ENCODE data around the gene RABGGTA. TPM values are rescaled to one million over a fixed set of nuclear protein-coding genes. Genes with fewer than 3 reads are reported as not detected.

Gene RABGGTA
- total RNA-seq, 2 experiments from 2014 or later: 42.1 to 48.8 TPM

GRCh38 chr14:24269910-24270536, 1.4 kb downstream of the RABGGTA start:
- Mint-ChIP-seq H3K9me3 (no peaks in the 10 kb centered on the region), H3K4me3 (peak overlapping the region; percentile 95), H3K36me3 (peaks cover 6% of the 10 kb centered on the region), H3K4me1 (peaks cover 36% of the 10 kb centered on the region), H3K27me3 (no peaks in the 10 kb centered on the region), H3K27ac (peak overlapping the region; percentile 11)
- ATAC-seq (ENCODE audit: low read depth): no peak
- DNase-seq: no peak
- POLR2A ChIA-PET: interaction anchor here (0.9 to 3.5 kb wide), 21 partner anchors 8 to 161 kb away, joined by 3 to 66 read pairs (median 5); partner anchors contain the start of genes CBLN3, CHMP4A, CIDEB and KHNYN

DNA sequence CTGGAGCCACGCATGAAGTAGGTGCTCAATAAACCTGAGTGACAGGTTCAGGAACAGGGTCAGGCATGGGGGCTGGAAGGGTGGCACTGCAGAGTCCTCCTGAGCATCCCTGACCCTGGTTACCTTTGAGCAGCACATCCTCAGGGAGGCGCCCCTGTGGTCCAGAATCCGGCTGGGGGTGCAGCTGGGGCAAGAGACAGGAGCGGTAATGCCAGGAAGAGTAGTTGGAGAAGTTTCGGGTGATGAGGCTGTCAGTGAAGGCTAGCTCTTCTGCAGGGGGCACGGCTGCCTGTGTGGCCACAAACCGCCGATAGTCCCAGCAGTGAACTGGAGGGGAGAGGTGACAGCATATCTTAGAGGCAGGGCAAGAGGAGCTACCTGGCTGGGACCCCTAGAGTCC, 2.0 kb downstream of the RABGGTA start:
- DNase-seq (no peak), ATAC-seq (ENCODE audit: low read depth) (no peak)
- Mint-ChIP-seq H3K4me3 (no peak overlapping the region), H3K27ac (peak overlapping the region; percentile 32), H3K9me3 (no peaks in the 10 kb centered on the region), H3K36me3 (peaks cover 6% of the 10 kb centered on the region), H3K27me3 (no peaks in the 10 kb centered on the region), H3K4me1 (peaks cover 34% of the 10 kb centered on the region)
- POLR2A ChIA-PET: interaction anchor here (0.5 to 3.5 kb wide), 5 partner anchors 17 to 74 kb away, joined by 3 to 66 read pairs (median 3); partner anchors contain the start of gene TINF2

GRCh38 chr14:24268225-24268624, 3.2 kb downstream of the RABGGTA start:
- H3K36me3 Mint-ChIP-seq: peaks cover 6% of the 10 kb centered on the region
- H3K4me3 Mint-ChIP-seq: no peak overlapping the region
- H3K4me1 Mint-ChIP-seq: peaks cover 22% of the 10 kb centered on the region
- H3K27ac Mint-ChIP-seq: no peak overlapping the region
- POLR2A ChIA-PET: no interaction called here
- no peaks in the 10 kb centered on the region for H3K27me3 Mint-ChIP-seq
- no peak for DNase-seq
- no peak for ATAC-seq (ENCODE audit: low read depth)
- H3K9me3 Mint-ChIP-seq: no peaks in the 10 kb centered on the region

DNA sequence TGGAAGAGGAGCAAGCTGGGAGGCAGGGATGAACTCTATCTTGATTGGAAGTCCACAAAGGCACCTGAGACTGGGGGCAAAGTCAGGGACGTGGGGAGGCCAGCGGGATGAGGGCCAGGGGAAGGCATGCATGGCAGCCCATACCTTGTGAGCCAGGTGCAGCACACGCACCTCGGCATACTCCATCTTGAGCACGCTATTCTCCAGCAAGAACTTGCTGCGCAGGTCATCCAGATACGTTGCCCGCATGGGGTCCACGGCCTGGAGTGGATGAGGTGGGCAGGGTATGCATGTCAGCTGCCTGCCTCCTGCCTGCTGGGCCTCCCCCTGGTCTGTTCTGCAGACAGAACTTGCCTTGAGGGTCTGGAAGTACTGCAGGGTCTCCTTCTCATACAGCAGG, 3.9 kb downstream of the RABGGTA start:
- Mint-ChIP-seq H3K4me3 (no peak overlapping the region), H3K27ac (peak overlapping the region; percentile 50), H3K4me1 (peaks cover 17% of the 10 kb centered on the region), H3K36me3 (peaks cover 6% of the 10 kb centered on the region), H3K9me3 (no peaks in the 10 kb centered on the region), H3K27me3 (no peaks in the 10 kb centered on the region)
- DNase-seq (no peak), ATAC-seq (ENCODE audit: low read depth) (no peak)
- POLR2A ChIA-PET: no interaction called here

DNA sequence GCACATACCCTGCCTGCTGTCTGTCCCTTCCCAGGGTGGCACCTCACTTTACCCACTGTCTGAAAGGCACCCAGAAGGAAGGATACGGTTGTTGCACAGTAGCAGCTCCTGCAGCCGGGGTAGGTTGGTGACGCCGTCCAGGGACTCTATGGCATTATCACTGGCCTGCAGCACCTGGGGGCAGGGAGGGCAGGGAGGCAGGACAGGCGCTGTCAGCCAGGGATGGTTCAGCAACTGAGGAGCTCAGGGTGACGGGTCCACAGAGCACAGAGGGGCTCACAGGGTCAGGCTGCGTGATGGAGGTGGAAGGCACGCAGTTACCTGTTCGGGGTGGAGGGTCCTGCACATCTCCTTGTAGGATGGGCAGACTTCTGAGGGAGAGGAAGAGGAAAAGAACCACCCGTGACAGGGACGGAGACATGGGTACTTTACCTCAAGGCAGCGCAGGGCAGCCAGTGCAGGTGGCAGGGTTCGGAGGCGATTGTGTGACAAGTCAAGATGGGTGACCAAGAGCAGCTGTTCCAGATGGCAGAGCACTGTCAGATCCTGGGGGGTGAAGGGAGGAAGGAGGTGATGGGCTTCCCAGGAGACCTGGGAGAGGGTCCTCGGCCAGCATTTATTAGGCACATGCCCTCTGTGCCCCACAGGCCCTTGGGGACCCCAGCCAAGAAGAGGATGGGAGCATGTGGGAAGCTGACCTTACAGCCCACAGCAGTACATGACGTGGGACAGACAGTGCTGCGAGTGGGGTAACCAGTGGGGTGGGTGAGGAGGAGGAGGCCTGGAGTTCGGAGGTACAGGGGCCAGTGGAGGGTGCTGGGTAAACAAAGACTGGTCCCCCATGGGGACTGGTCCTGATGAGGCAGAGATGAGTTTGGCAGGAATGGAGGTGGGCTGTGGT, 4.8 kb downstream of the RABGGTA start:
- H3K9me3 Mint-ChIP-seq: no peaks in the 10 kb centered on the region
- H3K36me3 Mint-ChIP-seq: peaks cover 6% of the 10 kb centered on the region
- no peak overlapping the region for H3K4me3 Mint-ChIP-seq
- H3K27ac Mint-ChIP-seq: no peak overlapping the region
- POLR2A ChIA-PET: no interaction called here
- H3K27me3 Mint-ChIP-seq: no peaks in the 10 kb centered on the region
- ATAC-seq (ENCODE audit: low read depth) (no peak), DNase-seq (no peak)
- H3K4me1 Mint-ChIP-seq: peaks cover 9% of the 10 kb centered on the region

DNA sequence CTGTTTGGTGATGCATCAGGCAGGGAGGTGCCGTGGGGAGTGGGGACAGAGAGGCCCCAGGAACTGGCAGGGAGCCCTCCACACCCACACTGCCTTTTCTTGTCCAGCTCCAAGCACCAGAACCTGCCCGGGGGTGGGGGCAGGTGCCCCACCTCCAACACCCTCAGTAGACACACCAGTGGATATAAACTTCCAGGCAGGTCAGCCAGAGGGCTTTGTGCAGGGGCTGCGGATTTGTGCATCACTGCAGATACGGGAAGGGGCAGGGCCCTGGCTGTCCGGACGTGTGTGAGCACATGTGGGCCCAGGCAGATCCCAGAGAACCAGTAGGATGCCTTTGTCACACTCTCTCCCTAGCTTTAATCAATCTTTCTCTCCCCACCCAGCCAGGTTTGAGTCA, 7.1 kb downstream of the RABGGTA start:
- POLR2A ChIA-PET: interaction anchor here (2.1 kb wide), 1 partner anchor 17 kb away, joined by 9 read pairs; no protein-coding TSS in a partner anchor
- DNase-seq (no peak), ATAC-seq (ENCODE audit: low read depth) (no peak)
- H3K36me3 Mint-ChIP-seq: peaks cover 6% of the 10 kb centered on the region
- H3K9me3 Mint-ChIP-seq: no peaks in the 10 kb centered on the region
- H3K4me1 Mint-ChIP-seq: peaks cover 3% of the 10 kb centered on the region
- H3K27me3 Mint-ChIP-seq: no peaks in the 10 kb centered on the region
- no peak overlapping the region for H3K27ac Mint-ChIP-seq
- no peak overlapping the region for H3K4me3 Mint-ChIP-seq

- peaks cover 3% of the 10 kb centered on the region for H3K4me1 Mint-ChIP-seq
- no peak for DNase-seq
- no peak overlapping the region for H3K4me3 Mint-ChIP-seq
- no peaks in the 10 kb centered on the region for H3K9me3 Mint-ChIP-seq
- POLR2A ChIA-PET: interaction anchor here (2.1 kb wide), 1 partner anchor 17 kb away, joined by 9 read pairs; no protein-coding TSS in a partner anchor
- H3K27ac Mint-ChIP-seq: no peak overlapping the region
- H3K27me3 Mint-ChIP-seq: no peaks in the 10 kb centered on the region
- ATAC-seq (ENCODE audit: low read depth): no peak
- peaks cover 6% of the 10 kb centered on the region for H3K36me3 Mint-ChIP-seq
Observed at GRCh38 chr14:24263848-24264247, 7.5 kb downstream of the RABGGTA start.

DNA sequence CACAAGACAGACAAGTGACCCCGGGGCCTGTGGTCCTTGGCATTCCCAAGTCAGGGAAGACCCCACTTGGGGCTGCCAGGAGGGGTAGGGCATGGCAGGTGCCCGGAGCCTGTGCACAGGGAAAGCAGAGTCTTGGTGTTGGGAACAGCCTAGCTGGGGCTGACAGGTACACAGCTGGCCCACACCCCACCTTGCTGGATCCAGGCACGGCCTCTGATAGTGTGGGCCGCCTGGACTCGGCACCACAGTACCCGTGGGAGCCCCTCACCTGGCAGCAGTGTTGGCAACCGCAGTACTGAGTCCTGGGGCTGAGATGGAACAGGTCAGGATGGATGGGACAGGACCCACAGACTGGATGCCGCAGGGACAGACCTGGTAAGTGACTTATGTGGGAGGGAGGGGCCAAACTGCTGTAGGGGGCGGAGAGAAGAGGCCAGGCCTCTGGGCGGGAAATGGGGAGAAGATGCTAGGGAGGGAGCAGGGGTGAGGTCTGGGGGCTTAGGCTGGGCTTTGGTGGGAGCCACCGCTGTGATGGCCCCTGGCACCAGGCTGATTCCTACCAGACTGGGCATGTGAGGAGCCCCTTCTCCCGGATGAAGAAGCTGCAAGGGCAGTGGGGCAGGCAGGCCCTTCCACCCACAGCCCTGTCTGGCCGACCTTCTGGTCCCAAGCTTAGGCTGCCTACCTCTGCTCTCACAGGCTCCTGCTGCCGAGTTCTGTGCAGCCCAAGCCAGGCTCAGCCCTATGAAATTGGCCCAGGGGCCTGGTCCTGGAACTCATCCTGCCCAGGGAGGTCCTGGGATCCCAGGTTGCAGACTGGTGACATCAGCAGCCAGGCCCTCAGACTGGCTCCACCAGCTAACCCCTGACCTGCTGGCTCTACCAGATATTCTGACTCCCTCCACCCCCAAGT, 8.3 kb downstream of the RABGGTA start, which contains the start of gene TGM1:
Gene TGM1 (minus strand): TSS at position 357 of the 913 bp plus-strand sequence. CDS start 825 bp downstream, outside the sequence.
- Mint-ChIP-seq H3K36me3 (peaks cover 8% of the 10 kb centered on the region), H3K4me3 (no peak within 1 kb of the TSS), H3K27ac (no peak within 1 kb of the TSS), H3K9me3 (no peaks in the 10 kb centered on the region), H3K4me1 (peaks cover 3% of the 10 kb centered on the region), H3K27me3 (no peaks in the 10 kb centered on the region)
- ATAC-seq (ENCODE audit: low read depth): peak; percentile 15
- POLR2A ChIA-PET: interaction anchor here (1.3 to 2.1 kb wide), 2 partner anchors 8 to 16 kb away, joined by 3 to 9 read pairs; no protein-coding TSS in a partner anchor
- DNase-seq: no peak

DNA sequence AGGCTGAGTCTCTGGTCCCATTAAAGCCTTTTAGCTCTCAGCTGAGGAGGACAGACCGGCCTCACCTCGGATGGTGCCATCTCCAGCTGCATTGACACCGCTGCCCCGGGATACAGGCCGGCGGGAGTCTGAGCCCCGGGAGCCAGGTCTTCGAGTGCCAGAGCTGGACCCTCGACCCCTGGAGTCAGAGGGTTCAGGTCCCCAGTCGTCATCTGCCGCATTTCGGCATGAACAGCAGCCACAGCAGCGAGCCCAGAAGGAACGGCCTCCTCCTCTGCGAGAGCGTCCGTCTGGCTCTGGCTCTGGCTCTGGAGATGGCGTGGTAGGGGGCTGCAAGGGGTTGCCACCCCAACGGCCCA, 9.4 kb downstream of the RABGGTA start:
- H3K36me3 Mint-ChIP-seq: peaks cover 3% of the 10 kb centered on the region
- no peaks in the 10 kb centered on the region for H3K9me3 Mint-ChIP-seq
- no peak for ATAC-seq (ENCODE audit: low read depth)
- no peaks in the 10 kb centered on the region for H3K27me3 Mint-ChIP-seq
- H3K4me1 Mint-ChIP-seq: no peaks in the 10 kb centered on the region
- POLR2A ChIA-PET: interaction anchor here (1.3 to 2.1 kb wide), 2 partner anchors 9 to 15 kb away, joined by 3 to 9 read pairs; no protein-coding TSS in a partner anchor
- no peak overlapping the region for H3K4me3 Mint-ChIP-seq
- H3K27ac Mint-ChIP-seq: no peak overlapping the region
- no peak for DNase-seq

DNA sequence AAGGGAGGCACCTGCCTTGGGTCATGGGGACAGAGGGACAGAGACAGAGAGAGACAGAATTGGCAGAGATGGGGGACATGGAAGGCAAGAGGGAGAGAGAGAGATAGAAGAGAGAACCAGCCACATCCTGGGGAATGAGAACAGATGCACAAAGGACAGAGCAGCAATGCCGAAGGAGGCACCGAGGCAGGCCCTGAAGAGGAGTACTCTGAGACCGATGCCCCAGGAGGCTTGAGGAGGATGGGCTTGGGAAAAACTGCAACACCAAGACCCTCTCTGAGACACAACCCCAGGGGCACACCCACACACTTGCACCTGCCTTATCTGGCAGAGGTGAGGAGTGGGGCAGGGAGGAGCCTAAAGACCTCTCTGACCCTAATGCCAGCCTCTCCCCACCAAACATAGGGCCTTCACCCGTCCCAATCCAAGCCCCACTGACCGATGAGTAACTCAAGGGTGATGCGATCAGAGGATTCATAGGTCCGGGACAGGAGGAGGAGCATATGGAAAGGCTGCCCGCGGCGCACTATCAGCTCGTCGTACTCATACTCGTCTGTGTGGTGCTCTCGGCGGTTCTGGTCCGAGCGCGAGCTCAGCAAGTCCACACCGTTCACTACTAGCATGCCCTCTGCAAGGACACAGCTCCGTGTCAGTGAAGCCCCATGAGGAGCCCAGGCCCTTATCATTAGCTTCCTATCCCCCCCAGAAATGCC, 10.0 kb downstream of the RABGGTA start:
- Mint-ChIP-seq H3K9me3 (no peaks in the 10 kb centered on the region), H3K27ac (no peak overlapping the region), H3K36me3 (peaks cover 2% of the 10 kb centered on the region), H3K27me3 (no peaks in the 10 kb centered on the region), H3K4me3 (no peak overlapping the region), H3K4me1 (no peaks in the 10 kb centered on the region)
- no peak for DNase-seq
- POLR2A ChIA-PET: interaction anchor here (0.9 to 1.3 kb wide), 2 partner anchors 9 to 10 kb away, joined by 3 read pairs; partner anchors contain the start of gene RABGGTA
- no peak for ATAC-seq (ENCODE audit: low read depth)

GRCh38 chr14:24260780-24261157, 10.6 kb downstream of the RABGGTA start:
- Mint-ChIP-seq H3K4me1 (no peaks in the 10 kb centered on the region), H3K27me3 (no peaks in the 10 kb centered on the region), H3K4me3 (no peak overlapping the region), H3K9me3 (no peaks in the 10 kb centered on the region), H3K36me3 (peaks cover 2% of the 10 kb centered on the region), H3K27ac (no peak overlapping the region)
- POLR2A ChIA-PET: interaction anchor here (0.9 kb wide), 1 partner anchor 11 kb away, joined by 3 read pairs; the partner anchor contains the start of gene RABGGTA
- ATAC-seq (ENCODE audit: low read depth): no peak
- no peak for DNase-seq

DNA sequence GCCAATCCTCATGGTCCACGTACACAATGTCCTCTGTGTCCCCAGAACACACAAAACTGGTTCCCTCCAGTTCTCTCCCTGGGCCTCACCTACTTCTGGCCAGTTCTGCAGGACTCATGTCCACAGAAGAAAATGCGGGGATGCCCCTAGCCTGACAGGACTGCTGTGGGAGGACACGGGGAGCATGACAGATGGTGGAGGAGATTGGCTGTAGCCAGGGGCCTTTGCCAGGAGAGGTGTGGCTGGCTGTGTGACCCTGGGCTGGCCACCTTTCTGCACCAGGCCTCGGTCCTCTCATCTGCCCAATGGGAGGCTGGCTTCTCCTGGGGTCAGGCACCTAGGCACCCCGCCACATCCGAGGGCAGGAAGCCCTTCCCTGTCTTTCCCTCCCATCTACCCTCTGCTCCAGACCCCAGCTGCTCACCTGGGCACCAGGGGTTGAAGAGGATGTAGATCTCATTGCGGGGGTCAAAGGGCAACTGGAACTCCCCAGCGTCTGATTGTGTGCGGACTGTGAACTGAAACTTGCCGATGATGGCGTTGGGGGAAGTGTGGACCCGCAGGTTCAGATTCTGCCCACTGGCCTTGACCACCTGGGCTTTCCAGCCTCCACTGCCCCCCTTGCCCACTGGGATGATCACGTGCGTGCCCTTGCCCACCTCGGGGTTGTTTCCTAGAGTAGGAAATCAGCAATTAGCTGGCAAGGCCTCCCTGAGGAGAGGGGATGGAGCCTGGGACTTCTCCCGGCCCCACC, 11.2 kb downstream of the RABGGTA start:
- no peaks in the 10 kb centered on the region for H3K9me3 Mint-ChIP-seq
- ATAC-seq (ENCODE audit: low read depth): no peak
- H3K36me3 Mint-ChIP-seq: peaks cover 2% of the 10 kb centered on the region
- H3K27me3 Mint-ChIP-seq: no peaks in the 10 kb centered on the region
- no peak overlapping the region for H3K27ac Mint-ChIP-seq
- no peak overlapping the region for H3K4me3 Mint-ChIP-seq
- DNase-seq: no peak
- no peaks in the 10 kb centered on the region for H3K4me1 Mint-ChIP-seq
- POLR2A ChIA-PET: no interaction called here
